Heart left ventricle (tissue), 16 donors: Measurements from ENCODE around the gene BMX. TPM values are rescaled to one million over a fixed set of nuclear protein-coding genes. Genes with fewer than 3 reads are reported as not detected.

Source experiments
- ATAC-seq, 4 donors: fragments of 200-7000 bp; cut with Tn5 transposase; one replicate each; pipeline ENCODE4 v1.9.1; 2020 to 2022; ENCODE audit warnings: moderate library complexity in 4 of 4, mild to moderate bottlenecking in 3 of 4, moderate number of reproducible peaks in 1 of 4
- DNase-seq, 5 donors: peaks; one replicate each; pipeline ENCODE4 v3.0.0-alpha.2; 2020
- H3K27ac ChIP-seq, 12 donors: fragments of 200-600 bp; sonication (generic) in 4 of 12; one replicate each; pipeline versions ENCODE4 v1.5.0 to v1.8.0; 2016 to 2022; ENCODE audit warnings: mild to moderate bottlenecking in 2 of 12
- H3K27me3 ChIP-seq, 9 donors: fragments of 200-600 bp; sonication (generic) in 2 of 9; one replicate each; pipeline versions ENCODE4 v1.5.1 to v1.8.0; 2016 to 2022; ENCODE audit warnings: mild to moderate bottlenecking in 3 of 9
- H3K36me3 ChIP-seq, 9 donors: fragments of 200-600 bp; sonication (generic) in 2 of 9; one replicate each; pipeline versions ENCODE4 v1.5.0 to v1.8.0; 2018 to 2022; ENCODE audit warnings: mild to moderate bottlenecking in 2 of 9
- H3K4me1 ChIP-seq, 12 donors: fragments of 200-600 bp; sonication (generic) in 4 of 12; one replicate each; pipeline versions ENCODE4 v1.5.0 to v1.8.0; 2016 to 2022; ENCODE audit warnings: mild to moderate bottlenecking in 3 of 12
- H3K4me3 ChIP-seq, 12 donors: fragments of 200-600 bp; sonication (generic) in 4 of 12; one replicate each; pipeline versions ENCODE4 v1.5.0 to v1.8.0; 2017 to 2022; ENCODE audit warnings: mild to moderate bottlenecking in 9 of 12, moderate library complexity in 4 of 12
- H3K9me3 ChIP-seq, 12 donors: fragments of 200-600 bp; sonication (generic) in 4 of 12; one replicate each; pipeline versions ENCODE4 v1.5.0 to v1.8.0; 2016 to 2022; ENCODE audit warnings: mild to moderate bottlenecking in 1 of 12
- CTCF ChIP-seq, 12 donors: fragments of 200-600 bp; sonication (generic) in 4 of 12; IDR thresholded peaks; one replicate each; pipeline versions ENCODE4 v1.5.0 to v1.8.0; 2018 to 2022; ENCODE audit warnings: antibody characterized with exemption in 12 of 12, mild to moderate bottlenecking in 5 of 12
- POLR2A ChIP-seq, 2 donors: fragments of 450-650 bp; IDR thresholded peaks; one replicate each; pipeline ENCODE4 v1.6.1; 2017; ENCODE audit warnings: antibody characterized with exemption in 2 of 2, mild to moderate bottlenecking in 2 of 2, moderate library complexity in 2 of 2
- WGBS, 4 donors: extraction: QIAGEN DNeasy Blood & Tissue Kit in 2 of 4; methylation state at CpG; one replicate each; pipeline versions ENCODE4 v1.1.5 to v1.1.7; 2013 to 2018; 5-methylcytosine and 5-hydroxymethylcytosine counted together
- intact Hi-C, 10 donors: fragments of 100-400 bp; cut with DNase I; formaldehyde crosslinking; loops; one replicate each; pipeline versions ENCODE4 v1.11.1 to v1.14.2; 2022
- polyA plus RNA-seq, 2 donors: library from polyadenylated mRNA; stranded (reverse); fragments of 200-250 nt; gene quantifications; one replicate each; pipeline ENCODE4 v1.2.3, GENCODE V29; 2013
- total RNA-seq, 9 donors: library from RNA; depleted of rRNA in 2 of 9; stranded (reverse); fragments of >200 nt in 2 of 9; fragmentation: NEBNext Ultra II Directional in 3 of 9; extraction: Animal tissue kit (Norgen Biotek cat#: 25700) in 3 of 9; gene quantifications; one replicate each; pipeline versions ENCODE4 v1.1.0 to v1.2.4, GENCODE V29; 2016 to 2023
- donor health status: ischemic (EF 13 %, LVEDD 7.1; RV severe dilation, severe dysfunction).
- donor health status: healthy with polysubstance abuse.
- donor health status: DM: no; HTN: yes; CAD: no.
- donor health status: DM: no; HTN: no; CAD: no.
- donor health status: ischemic (EF 25% LVEDD 6.9; RV normal size, moderate dysfunction).
- donor health status: ischemic (EF 25% LVEDD 5.7; RV mildly dilated, moderate dysfunction).
- donor health status: healthy.
- donor health status: DM: yes; HTN: yes; CAD: no.
- donor health status: ischemic (EF 35%, LVEDD 5.7; RV mildly dilated, moderate dysfunction).
- donor health status: nonischemic (EF 11% LVEDD 7.7; RV severe dilation, severe dysfunction).
- donor health status: DM: yes; HTN: yes; CAD: no.
- donor health status: PGD.
- donor health status: ischemic (EF 29% LVEDD 5.4; RV normal size, mild dysfunction).
- donor health status: nonischemic (EF 23%, LVEDD 6.1; RV moderate dilation, normal function).

BMX gene
- total and polyA plus RNA-seq, 11 donors, result 0.47 to 2.8 (median 1.3) TPM

GRCh38 chrX:15563056-15563455, 62.4 kb downstream of the BMX start:
- no peak for ATAC-seq
- WGBS, 4 donors, result 75 to 86% (median 76%) methylated on average over 7 of the region's 7 CpGs
- intact Hi-C loops, result loop anchor here in 8 of 10 donors (5.0 to 10.0 kb wide), 4 partner anchors 66 to 218 kb away; partner anchors contain the start of gene PIR (in 1 of the 8)

DNA sequence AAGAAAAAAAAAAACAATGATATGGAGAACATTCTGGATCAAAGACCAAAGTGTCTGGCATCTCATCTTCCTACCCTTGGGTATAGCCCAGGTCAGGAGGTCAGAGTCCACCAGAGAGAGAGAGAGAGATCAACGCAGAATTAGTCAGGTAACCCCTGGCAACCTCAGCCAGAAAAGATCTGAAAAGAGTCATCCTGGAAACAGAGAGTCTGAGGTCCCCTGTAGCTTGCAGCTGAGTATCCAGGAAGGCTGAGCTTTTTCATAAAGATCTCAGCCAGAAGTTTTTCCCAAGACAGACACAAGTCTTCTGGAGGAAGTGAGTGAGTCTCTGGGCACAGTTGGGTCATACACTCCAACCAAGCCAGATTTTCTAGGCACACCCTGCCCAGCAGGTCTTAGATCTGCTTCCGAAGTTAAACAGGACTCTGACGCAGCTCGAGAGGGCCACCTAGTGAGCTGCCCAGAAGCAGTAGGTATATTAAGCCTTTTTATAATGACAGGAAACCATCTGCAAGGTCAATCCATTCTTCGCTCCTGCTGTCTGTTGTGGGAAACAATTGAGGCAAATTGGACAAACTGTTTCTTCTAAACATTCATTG, 64.5 kb downstream of the BMX start:
- Histone ChIP-seq H3K27ac (no peak overlapping the region), H3K4me1 (peaks cover 0 to 10% (median 0%) of the 10 kb centered on the region in 12 donors), H3K9me3 (no peaks in the 10 kb centered on the region), H3K4me3 (no peak overlapping the region), H3K27me3 (peaks cover 0 to 64% (median 0%) of the 10 kb centered on the region in 9 donors), H3K36me3 (peaks cover 0 to 17% (median 0%) of the 10 kb centered on the region in 9 donors)
- TF ChIP-seq POLR2A (IDR thresholded peaks at IDR 0.05) (no peak), CTCF (IDR thresholded peaks at IDR 0.05) (peak; percentile 29 to 67 (median 57))
- DNase-seq (peak; percentile 33 to 54 (median 52)), ATAC-seq (peak; percentile 58 to 95 (median 92))
- WGBS, 4 donors, result 15 to 20% (median 17%) methylated on average over 5 of the region's 5 CpGs
- intact Hi-C loops, result loop anchor here (1.0 to 10.0 kb wide), 9 partner anchors 66 to 220 kb away; partner anchors contain the start of gene PIR (in 3 of the 10)

More at GRCh38 chrX:15563056-15563455, 62.4 kb downstream of the BMX start:
- Histone ChIP-seq H3K4me1 (peaks cover 0 to 10% (median 0%) of the 10 kb centered on the region in 12 donors), H3K9me3 (no peaks in the 10 kb centered on the region), H3K4me3 (no peak overlapping the region), H3K27me3 (peaks cover 0 to 62% (median 0%) of the 10 kb centered on the region in 9 donors), H3K36me3 (peaks cover 0 to 13% (median 0%) of the 10 kb centered on the region in 9 donors), H3K27ac (no peak overlapping the region)
- TF ChIP-seq CTCF (IDR thresholded peaks at IDR 0.05), result no peak
- no peak for TF ChIP-seq POLR2A (IDR thresholded peaks at IDR 0.05)
- no peak for DNase-seq

GRCh38 chrX:15566244-15566643, 65.6 kb downstream of the BMX start:
- ATAC-seq (no peak), DNase-seq (no peak)
- Histone ChIP-seq H3K27me3 (peaks cover 0 to 70% (median 0%) of the 10 kb centered on the region in 9 donors), H3K27ac (no peak overlapping the region), H3K9me3 (no peaks in the 10 kb centered on the region), H3K36me3 (peaks cover 0 to 20% (median 0%) of the 10 kb centered on the region in 9 donors), H3K4me3 (no peak overlapping the region), H3K4me1 (peaks cover 0 to 10% (median 0%) of the 10 kb centered on the region in 12 donors)
- intact Hi-C loops, result loop anchor here in 8 of 10 donors (5.0 to 10.0 kb wide), 6 partner anchors 69 to 221 kb away; partner anchors contain the start of gene PIR (in 3 of the 8)
- 48 to 72% (median 62%) methylated on average over 1 of the region's 1 CpG for WGBS, 4 donors
- TF ChIP-seq CTCF (IDR thresholded peaks at IDR 0.05) (no peak), POLR2A (IDR thresholded peaks at IDR 0.05) (no peak)

GRCh38 chrX:15567267-15567666, 66.7 kb downstream of the BMX start:
- DNase-seq, result no peak
- TF ChIP-seq CTCF (IDR thresholded peaks at IDR 0.05) (no peak), POLR2A (IDR thresholded peaks at IDR 0.05) (no peak)
- no peak for ATAC-seq
- intact Hi-C loops, result loop anchor here in 8 of 10 donors (5.0 to 10.0 kb wide), 6 partner anchors 70 to 222 kb away; partner anchors contain the start of gene PIR (in 3 of the 8)
- 61 to 84% (median 76%) methylated on average over 1 of the region's 1 CpG for WGBS, 4 donors
- Histone ChIP-seq H3K9me3 (no peaks in the 10 kb centered on the region), H3K4me1 (peaks cover 0 to 10% (median 0%) of the 10 kb centered on the region in 12 donors), H3K36me3 (peaks cover 0 to 26% (median 0%) of the 10 kb centered on the region in 9 donors), H3K27ac (no peak overlapping the region), H3K27me3 (peaks cover 0 to 74% (median 0%) of the 10 kb centered on the region in 9 donors), H3K4me3 (no peak overlapping the region)
